Ovary (tissue), 9 donors: ENCODE results near the gene MAK. TPM values are rescaled to one million over a fixed set of nuclear protein-coding genes. Genes with fewer than 3 reads are reported as not detected.

Experiments
- DNase-seq, 5 donors: peaks; one replicate each; pipeline ENCODE4 v3.0.0-alpha.2; 2019 to 2020
- H3K27ac ChIP-seq, 2 donors: fragments of 200-600 bp; one replicate each; pipeline versions ENCODE4 v1.5.1 to v1.8.0; 2019 to 2022
- H3K27me3 ChIP-seq: fragments of 200-600 bp; one replicate; pipeline ENCODE4 v1.8.0; 2022
- H3K36me3 ChIP-seq: fragments of 200-600 bp; sonication (generic); one replicate; pipeline ENCODE4 v1.5.1; 2019
- H3K4me1 ChIP-seq: one replicate; pipeline ENCODE4 v1.8.1; 2013; ENCODE audit warnings: mild to moderate bottlenecking, moderate library complexity; ENCODE audit not compliant: insufficient read depth
- H3K4me3 ChIP-seq: fragments of 200-600 bp; sonication (generic); one replicate; pipeline ENCODE4 v1.5.1; 2017
- H3K9me3 ChIP-seq, 2 donors: fragments of 200-600 bp in 1 of 2; sonication (generic) in 1 of 2; one replicate each; pipeline versions ENCODE4 v1.5.1 to v1.8.1; 2013 to 2019; ENCODE audit warnings: mild to moderate bottlenecking in 1 of 2, moderate library complexity in 1 of 2
- EP300 ChIP-seq: sonication (generic); formaldehyde crosslinking; IDR thresholded peaks from one replicate; pipeline ENCODE4 v1.6.1; 2017; ENCODE audit warnings: antibody characterized with exemption
- POLR2A ChIP-seq: fragments of 450-650 bp; IDR thresholded peaks from one replicate; pipeline ENCODE4 v1.6.1; 2017; ENCODE audit warnings: antibody characterized with exemption, mild to moderate bottlenecking, moderate library complexity
- WGBS, 3 donors: extraction: QIAGEN DNeasy Blood & Tissue Kit in 1 of 3; methylation state at CpG; one replicate each; pipeline versions ENCODE4 v1.1.5 to v1.1.7; 2013 to 2017; 5-methylcytosine and 5-hydroxymethylcytosine counted together
- intact Hi-C, 4 donors: fragments of 100-400 bp; cut with DNase I; formaldehyde crosslinking; loops; one replicate each; pipeline versions ENCODE4 v1.11.0 to v1.15.1; 2022 to 2023
- polyA plus RNA-seq, 2 donors: library from polyadenylated mRNA; stranded (reverse); fragments of 200-250 nt in 1 of 2; fragments of 350-450 nt in 1 of 2; fragmentation: Illumina TruSeq in 1 of 2; extraction: RNeasy Lipid Tissue Mini Kit (QIAGEN cat#74804) in 1 of 2; gene quantifications; one replicate each; pipeline ENCODE4 v1.2.3, GENCODE V29; 2013 to 2014
- small RNA-seq: library from RNA; depleted of rRNA; stranded (forward); fragments of <200 nt; gene quantifications from one replicate; pipeline ENCODE3, GENCODE V24; 2016
- total RNA-seq, 7 donors: library from RNA; depleted of rRNA in 2 of 7; stranded (reverse); fragments of >200 nt in 2 of 7; fragmentation: NEBNext Ultra II Directional in 3 of 7; extraction: Animal tissue kit (Norgen Biotek cat#: 25700) in 3 of 7; gene quantifications; one replicate each; pipeline versions ENCODE4 v1.1.0 to v1.2.4, GENCODE V29; 2016 to 2023
- TF ChIP-seq, protein P1 (sequence below), 3 donors: fragments of 450-650 bp in 2 of 3; fragments of 200-600 bp in 1 of 3; IDR thresholded peaks; one replicate each; pipeline versions ENCODE4 v1.5.1 to v1.8.0; 2016 to 2022; ENCODE audit warnings: antibody characterized with exemption in 3 of 3, mild to moderate bottlenecking in 1 of 3
- donor health status: DM: no; HTN: no; CAD: no; lungs with moderate emphysema.
- donor health status: DM: no; HTN: no; CAD: no.
- donor health status: Bipolar disorder and iron deficiency.
- donor health status: DM: yes; HTN: yes; CAD: no.
- donor health status: DM: no; HTN: no; CAD: no.
- donor health status: DM: yes; HTN: yes; CAD: no.

Gene MAK
- total and polyA plus RNA-seq, 9 donors = 0.06 to 4.8 (median 0.25) TPM; not detected in 3

DNA sequence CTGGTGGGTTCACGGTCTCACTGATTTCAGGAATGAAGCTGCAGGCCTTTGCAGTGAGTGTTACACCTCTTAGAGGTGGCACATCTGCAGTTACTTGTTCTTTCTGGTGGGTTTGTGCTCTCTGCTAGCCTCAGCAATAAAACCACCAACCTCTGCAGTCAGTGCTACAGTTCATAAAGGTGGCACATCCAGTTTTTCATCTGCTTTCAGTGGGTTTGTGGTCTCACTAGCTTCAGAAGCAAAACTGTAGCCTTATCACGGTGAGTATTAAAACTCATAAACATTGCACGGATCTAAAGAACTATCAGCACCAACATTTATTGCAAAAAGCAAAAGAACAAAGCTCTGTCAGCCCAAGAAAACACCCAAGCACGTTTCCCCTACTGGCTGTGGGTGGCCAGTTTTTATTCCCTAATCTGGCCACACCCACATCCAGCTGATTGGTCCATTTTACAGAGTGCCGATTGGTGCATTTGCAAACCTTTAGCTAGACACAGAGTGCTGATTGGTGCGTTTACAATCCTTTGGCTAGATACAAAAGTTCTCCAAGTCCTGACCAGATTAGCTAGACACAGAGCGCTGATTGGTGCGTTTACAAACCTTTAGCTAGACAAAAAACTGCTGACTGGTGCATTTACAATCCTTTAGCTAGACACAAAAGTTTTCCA is 118.9 kb downstream of the MAK start:
- H3K36me3 ChIP-seq = no peaks in the 10 kb centered on the region
- H3K27ac ChIP-seq = peak overlapping the region in 1 of 2 donors; percentile 80
- no peaks in the 10 kb centered on the region for H3K9me3 ChIP-seq
- no peaks in the 10 kb centered on the region for H3K27me3 ChIP-seq
- peak in 1 of 5 donors; percentile 18 for DNase-seq
- peak overlapping the region; percentile 47 for H3K4me3 ChIP-seq
- intact Hi-C loops = no loop called here
- TF ChIP-seq EP300 (no peak), POLR2A (no peak)
- TF ChIP-seq, protein P1, sequence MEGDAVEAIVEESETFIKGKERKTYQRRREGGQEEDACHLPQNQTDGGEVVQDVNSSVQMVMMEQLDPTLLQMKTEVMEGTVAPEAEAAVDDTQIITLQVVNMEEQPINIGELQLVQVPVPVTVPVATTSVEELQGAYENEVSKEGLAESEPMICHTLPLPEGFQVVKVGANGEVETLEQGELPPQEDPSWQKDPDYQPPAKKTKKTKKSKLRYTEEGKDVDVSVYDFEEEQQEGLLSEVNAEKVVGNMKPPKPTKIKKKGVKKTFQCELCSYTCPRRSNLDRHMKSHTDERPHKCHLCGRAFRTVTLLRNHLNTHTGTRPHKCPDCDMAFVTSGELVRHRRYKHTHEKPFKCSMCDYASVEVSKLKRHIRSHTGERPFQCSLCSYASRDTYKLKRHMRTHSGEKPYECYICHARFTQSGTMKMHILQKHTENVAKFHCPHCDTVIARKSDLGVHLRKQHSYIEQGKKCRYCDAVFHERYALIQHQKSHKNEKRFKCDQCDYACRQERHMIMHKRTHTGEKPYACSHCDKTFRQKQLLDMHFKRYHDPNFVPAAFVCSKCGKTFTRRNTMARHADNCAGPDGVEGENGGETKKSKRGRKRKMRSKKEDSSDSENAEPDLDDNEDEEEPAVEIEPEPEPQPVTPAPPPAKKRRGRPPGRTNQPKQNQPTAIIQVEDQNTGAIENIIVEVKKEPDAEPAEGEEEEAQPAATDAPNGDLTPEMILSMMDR (IDR thresholded peaks at IDR 0.05) = no peak
- peaks cover 5% of the 10 kb centered on the region for H3K4me1 ChIP-seq
- 71 to 82% (median 76%) methylated on average over 8 of the region's 8 CpGs for WGBS, 3 donors

DNA sequence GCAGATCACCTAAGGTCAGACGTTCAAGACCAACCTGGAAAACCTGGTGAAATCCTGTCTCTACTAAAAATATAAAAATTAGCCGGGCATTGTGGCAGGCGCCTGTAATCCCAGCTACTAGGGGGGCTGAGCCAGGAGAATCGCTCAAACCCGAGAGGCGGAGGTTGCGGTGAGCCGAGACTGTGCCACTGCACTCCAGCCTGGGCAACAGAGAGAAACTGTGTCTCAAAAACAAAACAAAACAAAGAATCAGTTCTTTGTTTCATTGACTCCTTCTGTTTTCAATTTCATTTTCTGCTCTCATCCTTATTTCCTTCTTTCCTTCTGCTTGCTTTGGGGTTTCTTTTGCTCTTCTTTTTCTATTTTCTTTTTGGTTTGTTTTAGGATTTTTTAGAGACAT is 124.4 kb downstream of the MAK start:
- Histone ChIP-seq H3K27me3 (no peaks in the 10 kb centered on the region), H3K36me3 (no peaks in the 10 kb centered on the region), H3K4me3 (no peak overlapping the region), H3K27ac (no peak overlapping the region), H3K4me1 (no peaks in the 10 kb centered on the region), H3K9me3 (no peaks in the 10 kb centered on the region)
- no peak for DNase-seq
- 83 to 89% (median 84%) methylated on average over 8 of the region's 8 CpGs for WGBS, 3 donors
- TF ChIP-seq EP300 (no peak), POLR2A (no peak)
- TF ChIP-seq, protein P1 (IDR thresholded peaks at IDR 0.05) = no peak
- intact Hi-C loops = no loop called here

Small RNA genes lying within 50 kb of the gene (small RNA-seq; reads per million reads assigned to genes)
- gene RNA5SP203 = not detected

Other genes starting within 250 kb of the MAK start
- 1 to 10 TPM in 2 of 7 donors, under 1 TPM in 1, not detected in 4; 0.59 to 2.6 (median 2.0) TPM for gene C6orf52, start 143.9 kb downstream of the MAK start, total RNA-seq
- 1 to 10 TPM in 1 of 2 donors, under 1 TPM in 1; 0.73 to 1.5 TPM for gene C6orf52, start 143.9 kb downstream of the MAK start, polyA plus RNA-seq
- gene PAK1IP1, start 143.6 kb downstream of the MAK start, total RNA-seq = 10 to 100 TPM in 5 of 7 donors, 1 to 10 TPM in 2; 5.6 to 21.7 (median 12.4) TPM
- 10 to 100 TPM in 1 of 2 donors, 1 to 10 TPM in 1; 6.8 to 13.2 TPM for gene PAK1IP1, start 143.6 kb downstream of the MAK start, polyA plus RNA-seq
- 100 to 1,000 TPM in 3 of 7 donors, 10 to 100 TPM in 4; 92.8 to 146 (median 99.4) TPM for gene TMEM14C, start 115.5 kb downstream of the MAK start, total RNA-seq
- 100 to 1,000 TPM; 167 to 207 TPM for gene TMEM14C, start 115.5 kb downstream of the MAK start, polyA plus RNA-seq
- 10 to 100 TPM; 64.7 to 82.5 (median 72.4) TPM for gene TMEM14B, start 90.7 kb downstream of the MAK start, total RNA-seq
- 100 to 1,000 TPM in 1 of 2 donors, 10 to 100 TPM in 1; 92.2 to 123 TPM for gene TMEM14B, start 90.7 kb downstream of the MAK start, polyA plus RNA-seq
- not detected for gene GCM2, start 43.5 kb upstream of the MAK start, total RNA-seq
- gene GCM2, start 43.5 kb upstream of the MAK start, polyA plus RNA-seq = not detected
- 1 to 10 TPM in 6 of 7 donors, under 1 TPM in 1; 0.83 to 2.1 (median 1.3) TPM for gene SYCP2L, start 48.5 kb upstream of the MAK start, total RNA-seq
- gene SYCP2L, start 48.5 kb upstream of the MAK start, polyA plus RNA-seq = under 1 TPM; 0.41 to 0.75 TPM
- gene ELOVL2, start 205.8 kb upstream of the MAK start, total RNA-seq = 1 to 10 TPM in 1 of 7 donors, under 1 TPM in 5, not detected in 1; 0.11 to 1.4 (median 0.28) TPM
- 1 to 10 TPM in 1 of 2 donors, under 1 TPM in 1; 0.18 to 1.0 TPM for gene ELOVL2, start 205.8 kb upstream of the MAK start, polyA plus RNA-seq